Glutamatergic neuron (in vitro differentiated cells): ENCODE measurements around the gene NAP1L5. TPM values are rescaled to one million over a fixed set of nuclear protein-coding genes. Genes with fewer than 3 reads are reported as not detected.
A peak's percentile ranks its signal among the peaks of the same experiment; 100 is the strongest.

Experiments
- DNase-seq: peaks from one replicate; pipeline ENCODE4 v3.0.0; 2022
- H3K27ac Mint-ChIP-seq: one replicate; pipeline ENCODE4 v1.8.0; 2020; ENCODE audit warnings: mild to moderate bottlenecking, mixed read lengths, inconsistent platforms; ENCODE audit not compliant: unreplicated experiment
- H3K27me3 Mint-ChIP-seq: one replicate; pipeline ENCODE4 v1.8.0; 2020; ENCODE audit warnings: mild to moderate bottlenecking, moderate library complexity, mixed read lengths, inconsistent platforms; ENCODE audit not compliant: unreplicated experiment
- H3K36me3 Mint-ChIP-seq: one replicate; pipeline ENCODE4 v1.8.0; 2020; ENCODE audit warnings: mild to moderate bottlenecking, mixed read lengths, inconsistent platforms; ENCODE audit not compliant: unreplicated experiment
- H3K4me1 Mint-ChIP-seq: one replicate; pipeline ENCODE4 v1.8.0; 2020; ENCODE audit warnings: mild to moderate bottlenecking, low read depth, mixed read lengths, inconsistent platforms; ENCODE audit not compliant: unreplicated experiment
- H3K4me3 Mint-ChIP-seq: one replicate; pipeline ENCODE4 v1.8.0; 2020; ENCODE audit warnings: mild to moderate bottlenecking, mixed read lengths, inconsistent platforms; ENCODE audit not compliant: unreplicated experiment
- H3K9me3 Mint-ChIP-seq: one replicate; pipeline ENCODE4 v1.8.0; 2020; ENCODE audit warnings: mild to moderate bottlenecking, moderate library complexity, mixed read lengths, inconsistent platforms; ENCODE audit not compliant: unreplicated experiment
- CTCF ChIP-seq: fragments of 200-600 bp; sonication (generic); IDR thresholded peaks from one replicate; pipeline ENCODE4 v1.5.0; 2021; ENCODE audit not compliant: partially characterized antibody, unreplicated experiment
- total RNA-seq: library from RNA; stranded (reverse); fragmentation: NEBNext Ultra II Directional; extraction: Animal tissue kit (Norgen Biotek cat#: 25700); gene quantifications from one replicate; pipeline ENCODE4 v1.2.1, GENCODE V29; 2021; ENCODE audit not compliant: unreplicated experiment

The NAP1L5 gene
- total RNA-seq, 1 donor from 2014 or later = 20.9 TPM

GRCh38 chr4:88660446-88661294 lies 37.0 kb downstream of the NAP1L5 start:
- H3K36me3 Mint-ChIP-seq = peaks cover 4% of the 10 kb centered on the region
- H3K27me3 Mint-ChIP-seq = peaks cover 3% of the 10 kb centered on the region
- H3K4me1 Mint-ChIP-seq = no peaks in the 10 kb centered on the region
- no peak overlapping the region for H3K27ac Mint-ChIP-seq
- TF ChIP-seq CTCF = no peak
- no peak for DNase-seq
- H3K9me3 Mint-ChIP-seq = no peaks in the 10 kb centered on the region
- H3K4me3 Mint-ChIP-seq = no peak overlapping the region

GRCh38 chr4:88659890-88660208 lies 37.8 kb downstream of the NAP1L5 start:
- peaks cover 4% of the 10 kb centered on the region for H3K36me3 Mint-ChIP-seq
- no peaks in the 10 kb centered on the region for H3K4me1 Mint-ChIP-seq
- H3K4me3 Mint-ChIP-seq = no peak overlapping the region
- H3K9me3 Mint-ChIP-seq = no peaks in the 10 kb centered on the region
- H3K27ac Mint-ChIP-seq = no peak overlapping the region
- no peak for TF ChIP-seq CTCF
- no peak for DNase-seq
- peaks cover 3% of the 10 kb centered on the region for H3K27me3 Mint-ChIP-seq

GRCh38 chr4:88659055-88659889 lies 38.4 kb downstream of the NAP1L5 start:
- no peak overlapping the region for H3K4me3 Mint-ChIP-seq
- peak; percentile 14 for TF ChIP-seq CTCF
- H3K27ac Mint-ChIP-seq = no peak overlapping the region
- peaks cover 3% of the 10 kb centered on the region for H3K27me3 Mint-ChIP-seq
- H3K4me1 Mint-ChIP-seq = no peaks in the 10 kb centered on the region
- H3K9me3 Mint-ChIP-seq = no peaks in the 10 kb centered on the region
- DNase-seq = no peak
- peaks cover 4% of the 10 kb centered on the region for H3K36me3 Mint-ChIP-seq

GRCh38 chr4:88655226-88655625 lies 42.4 kb downstream of the NAP1L5 start:
- H3K4me3 Mint-ChIP-seq = no peak overlapping the region
- no peaks in the 10 kb centered on the region for H3K4me1 Mint-ChIP-seq
- no peaks in the 10 kb centered on the region for H3K27me3 Mint-ChIP-seq
- no peak overlapping the region for H3K27ac Mint-ChIP-seq
- H3K9me3 Mint-ChIP-seq = no peaks in the 10 kb centered on the region
- TF ChIP-seq CTCF = no peak
- no peak for DNase-seq
- H3K36me3 Mint-ChIP-seq = peaks cover 4% of the 10 kb centered on the region
